ENCODE results near the gene TECPR2. TPM values are rescaled to one million over a fixed set of nuclear protein-coding genes. Genes with fewer than 3 reads are reported as not detected.

Gene TECPR2
- total and polyA plus RNA-seq, 10 of the 15 experiments (the other 5 are each of a cell fraction or from before 2014, with no cell fraction given) = 0.15 to 10.0 (median 3.0) TPM

- 96% methylated on average over 5 of the region's 5 CpGs for WGBS (ENCODE audit: insufficient coverage, insufficient replicate concordance, low lambda C conversion rate, missing lambda C conversion rate)
- ChIA-PET POLR2A (no interaction called here), RAD21 (ENCODE audit: unreplicated experiment) (no interaction called here), CTCF (no interaction called here), SMC1A (ENCODE audit: uncharacterized antibody, unreplicated experiment) (no interaction called here)
- Histone ChIP-seq H3K4me2 (ENCODE audit: control insufficient read depth, insufficient read depth) (no peak overlapping the region), H3K27me3 (replicated peaks in 1 of 2; ENCODE audit: control insufficient read depth in 2 of 2, insufficient read depth in 2 of 2, low read length in 1 of 2) (no peaks in the 10 kb centered on the region), H2AFZ (ENCODE audit: control insufficient read depth, low read depth, low read length) (no peak overlapping the region), H3K9me3 (replicated peaks; ENCODE audit: control insufficient read depth, insufficient read depth, low read length) (no peaks in the 10 kb centered on the region), H4K20me1 (ENCODE audit: control insufficient read depth, insufficient read depth) (no peaks in the 10 kb centered on the region), H3K4me1 (ENCODE audit: control insufficient read depth, insufficient read depth, low read length) (no peaks in the 10 kb centered on the region), H3K4me3 (no peak overlapping the region), H3K79me2 (ENCODE audit: control insufficient read depth, insufficient read depth, low read length) (no peaks in the 10 kb centered on the region), H3K9ac (ENCODE audit: control insufficient read depth, insufficient read depth, low read length) (no peak overlapping the region), H3K36me3 (ENCODE audit: control insufficient read depth in 2 of 2, insufficient read depth in 2 of 2, low read length in 1 of 2) (peaks cover 0 to 11% of the 10 kb centered on the region in 2 experiments; a peak in 3 of 4 replicates), H3K27ac (ENCODE audit: control insufficient read depth, insufficient read depth) (no peak overlapping the region)
- intact Hi-C loops (cut with micrococcal nuclease; ENCODE audit: unreplicated experiment) (no loop called here), in situ Hi-C loops (cut with MboI) (no loop called here)
- FAIRE-seq (no peak), ATAC-seq (no peak), DNase-seq (ENCODE audit: low read depth, low spot score) (no peak)
- TF ChIP-seq TBL1XR1 (IDR thresholded peaks at IDR 0.05; ENCODE audit: low read depth, low read length) = no peak
- TF ChIP-seq CHD4 (IDR thresholded peaks at IDR 0.05) = no peak
- TF ChIP-seq ZNF622 (IDR thresholded peaks at IDR 0.05) = no peak
- TF ChIP-seq FOXK2 (IDR thresholded peaks at IDR 0.05) = no peak
- TF ChIP-seq PKNOX1 (IDR thresholded peaks at IDR 0.05) = no peak
- no peak for TF ChIP-seq BHLHE40 (IDR thresholded peaks at IDR 0.05; ENCODE audit: borderline replicate concordance in 1 of 2, low read depth in 2 of 2, low read length in 1 of 2)
- TF ChIP-seq FOS (IDR thresholded peaks at IDR 0.05; ENCODE audit: borderline replicate concordance, extremely low read depth, insufficient read length) = no peak
- TF ChIP-seq USF2 (IDR thresholded peaks at IDR 0.05; ENCODE audit: borderline replicate concordance, low read depth, low read length) = no peak
- no TSS peak for BruUV-seq (replicated peaks)
Observed at GRCh38 chr14:102344485-102344884, 18.3 kb upstream of the TECPR2 start.

Data from GM12878 (cell line).